Hepatic stellate cell (primary cell): Measurements from ENCODE around the gene HINT2.

Experiments
- DNase-seq: peaks from one replicate; pipeline ENCODE4 v3.0.0; 2011; ENCODE audit warnings: low spot score

Gene HINT2

GRCh38 chr9:35814841-35815543, at the start of gene HINT2:
TSS of gene HINT2 (minus strand) at chr9:35815042. CDS start at chr9:35814979, 63 bp downstream.
- peak; percentile 99 for DNase-seq

- no peak for DNase-seq
Measured at GRCh38 chr9:35863583-35863982, 48.7 kb upstream of the HINT2 start.

- no peak for DNase-seq
Measured at GRCh38 chr9:35862328-35862727, 47.5 kb upstream of the HINT2 start.

- DNase-seq, result no peak
Measured at GRCh38 chr9:35861161-35861897, 46.5 kb upstream of the HINT2 start.

GRCh38 chr9:35859990-35860339, 45.1 kb upstream of the HINT2 start:
- DNase-seq, result no peak

GRCh38 chr9:35859310-35859989, 44.6 kb upstream of the HINT2 start:
- peak; percentile 29 for DNase-seq

GRCh38 chr9:35858458-35858857, 43.6 kb upstream of the HINT2 start:
- no peak for DNase-seq

- DNase-seq, result no peak
Measured at GRCh38 chr9:35856882-35857281, 42.0 kb upstream of the HINT2 start.

GRCh38 chr9:35856206-35856605, 41.4 kb upstream of the HINT2 start:
- DNase-seq, result no peak

- DNase-seq, result no peak
Measured at GRCh38 chr9:35854091-35854762, 39.4 kb upstream of the HINT2 start.

GRCh38 chr9:35852876-35853865, 38.3 kb upstream of the HINT2 start:
- no peak for DNase-seq

GRCh38 chr9:35852267-35852815, 37.5 kb upstream of the HINT2 start:
- no peak for DNase-seq

GRCh38 chr9:35847792-35848572, 33.1 kb upstream of the HINT2 start:
- DNase-seq, result peak; percentile 91

- no peak for DNase-seq
Measured at GRCh38 chr9:35845824-35846771, 31.3 kb upstream of the HINT2 start.

- DNase-seq, result peak; percentile 86
Measured at GRCh38 chr9:35844628-35845270, 29.9 kb upstream of the HINT2 start.

GRCh38 chr9:35842795-35843194, 28.0 kb upstream of the HINT2 start:
- no peak for DNase-seq

GRCh38 chr9:35842020-35842745, 27.3 kb upstream of the HINT2 start:
- DNase-seq, result no peak

- DNase-seq, result no peak
Measured at GRCh38 chr9:35841645-35841900, 26.7 kb upstream of the HINT2 start.
